HepG2 (cell line): ENCODE results near the gene LEF1. TPM values are rescaled to one million over a fixed set of nuclear protein-coding genes. Genes with fewer than 3 reads are reported as not detected.
A peak's percentile ranks its signal among the peaks of the same experiment; 100 is the strongest.

Experiments used
- ATAC-seq: fragments of 200-7000 bp; cut with Tn5 transposase; 3 replicates; pipeline ENCODE4 v1.9.1; 2020; ENCODE audit warnings: mild to moderate bottlenecking, moderate library complexity
- BruUV-seq: library from RNA; stranded (reverse); fragments of 400-500 nt; replicated peaks from 2 replicates; lab custom pipeline; 2021; lab: Mats Ljungman, UMichigan
- CTCF ChIA-PET: fragments of 300-600 bp; formaldehyde crosslinking; extraction: SDS; loops from one replicate; lab custom pipeline; 2021; ENCODE audit warnings: low total read pairs, inconsistent platforms, low intra/inter-chr PET ratio; lab: Yijun Ruan, JAX
- POLR2A ChIA-PET: fragments of 350-600 bp; sonication (Branson Sonifier 250); formaldehyde crosslinking; loops from one replicate; lab custom pipeline; 2020; ENCODE audit warnings: antibody characterized with exemption, inconsistent platforms; lab: Yijun Ruan, JAX
- DNase-seq: peaks from one replicate; pipeline ENCODE4 v3.0.0-alpha.2; 2015; ENCODE audit warnings: low spot score
- FAIRE-seq: peaks from 3 replicates; lab custom pipeline; 2011; peaks lifted over from hg19 to GRCh38; lab: Jason Lieb, UNC
- H2AFZ ChIP-seq: one replicate; pipeline ENCODE4 v1.6.1; 2011; ENCODE audit warnings: low read length, inconsistent platforms
- H3K27ac ChIP-seq: fragments of 300-600 bp; 3 replicates; pipeline ENCODE4 v1.8.0; 2011; ENCODE audit warnings: mixed run types, mild to moderate bottlenecking, mixed read lengths, low read length, inconsistent platforms; ENCODE audit not compliant: insufficient read depth; ENCODE audit errors: extremely low read length
- H3K27me3 ChIP-seq, 2 experiments: fragments of 200-600 bp in 1 of 2; 2 replicates in 1 of 2; 3 replicates in 1 of 2; pipeline versions ENCODE4 v1.6.0 to v1.8.0; 2011; ENCODE audit warnings: low read length in 2 of 2, mild to moderate bottlenecking in 2 of 2, moderate library complexity in 2 of 2, inconsistent platforms in 1 of 2; ENCODE audit not compliant: insufficient read depth in 2 of 2, control insufficient read depth in 1 of 2
- H3K36me3 ChIP-seq, 2 experiments: fragments of 200-600 bp in 1 of 2; replicated peaks in 1 of 2; 2 replicates in 1 of 2; 3 replicates in 1 of 2; pipeline versions ENCODE4 v1.5.1 to v1.8.0; 2011; ENCODE audit warnings: low read length in 2 of 2, inconsistent platforms in 1 of 2; ENCODE audit not compliant: insufficient read depth in 2 of 2, control insufficient read depth in 1 of 2
- H3K4me1 ChIP-seq: 2 replicates; pipeline ENCODE4 v1.5.1; 2012; ENCODE audit warnings: low read length, inconsistent platforms; ENCODE audit not compliant: insufficient read depth
- H3K4me2 ChIP-seq: 2 replicates; pipeline ENCODE4 v1.6.0; 2011; ENCODE audit warnings: low read depth, low read length, inconsistent platforms
- H3K4me3 ChIP-seq, 3 experiments: fragments of 200-600 bp in 1 of 3; sonication (generic), shearing (Covaris generic) in 1 of 3; replicated peaks in 1 of 3; 2 replicates each; pipeline ENCODE4 v1.5.1; 2011 to 2016; ENCODE audit warnings: low read length in 3 of 3, inconsistent platforms in 2 of 3, low read depth in 2 of 3, mild to moderate bottlenecking in 2 of 3, control low read depth in 1 of 3, mixed read lengths in 1 of 3; ENCODE audit not compliant: insufficient read depth in 1 of 3
- H3K79me2 ChIP-seq: one replicate; pipeline ENCODE4 v1.6.1; 2011; ENCODE audit warnings: low read length, inconsistent platforms; ENCODE audit not compliant: insufficient read depth
- H3K9ac ChIP-seq: 2 replicates; pipeline ENCODE4 v1.6.0; 2011; ENCODE audit warnings: mild to moderate bottlenecking, low read depth, low read length, inconsistent platforms; ENCODE audit not compliant: insufficient read depth
- H3K9me3 ChIP-seq: 2 replicates; pipeline ENCODE4 v1.5.1; 2012; ENCODE audit warnings: mild to moderate bottlenecking, low read length
- H4K20me1 ChIP-seq: 2 replicates; pipeline ENCODE4 v1.6.0; 2011; ENCODE audit warnings: inconsistent platforms, mild to moderate bottlenecking, low read length, moderate library complexity; ENCODE audit not compliant: insufficient read depth
- CEBPB ChIP-seq: IDR thresholded peaks from 2 replicates; pipeline ENCODE4 v1.6.1; 2011; ENCODE audit warnings: low read depth, low read length, improper control_type of control experiment, borderline replicate concordance
- CEBPG ChIP-seq: IDR thresholded peaks from 2 replicates; pipeline ENCODE4 v1.6.1; 2016
- EED ChIP-seq: sonication (generic); formaldehyde crosslinking; IDR thresholded peaks from 2 replicates; pipeline ENCODE4 v1.5.0; 2020; ENCODE audit warnings: mild to moderate bottlenecking, missing genetic modification reagents
- KMT2B ChIP-seq: IDR thresholded peaks from 2 replicates; pipeline ENCODE4 v1.6.1; 2016; ENCODE audit warnings: missing genetic modification reagents, missing compliant biosample characterization
- MXI1 ChIP-seq: IDR thresholded peaks from 3 replicates; pipeline ENCODE4 v1.6.1; 2012; ENCODE audit warnings: low read depth, low read length, inconsistent platforms, borderline replicate concordance
- NR2F2 ChIP-seq: IDR thresholded peaks from 2 replicates; pipeline ENCODE4 v1.6.1; 2012; ENCODE audit warnings: low read depth, inconsistent platforms, borderline replicate concordance
- SKI ChIP-seq: fragments of 450-650 bp; IDR thresholded peaks from one replicate; pipeline ENCODE4 v1.6.1; 2018; ENCODE audit warnings: mild to moderate bottlenecking; ENCODE audit not compliant: partially characterized antibody
- TP53 ChIP-seq: sonication (generic); formaldehyde crosslinking; conservative IDR thresholded peaks from 2 replicates; pipeline ENCODE4 v1.4.0; 2020; ENCODE audit warnings: missing genetic modification reagents
- ZMYM3 ChIP-seq: sonication (generic); formaldehyde crosslinking; IDR thresholded peaks from 2 replicates; pipeline ENCODE4 v1.5.1; 2020; ENCODE audit warnings: mild to moderate bottlenecking, missing genetic modification reagents
- ZNF720 ChIP-seq: sonication (generic); formaldehyde crosslinking; IDR thresholded peaks from 2 replicates; pipeline ENCODE4 v1.4.0; 2020; ENCODE audit warnings: missing genetic modification reagents
- ZNF782 ChIP-seq: sonication (generic); formaldehyde crosslinking; IDR thresholded peaks from 2 replicates; pipeline ENCODE4 v1.4.0; 2020; ENCODE audit warnings: missing genetic modification reagents, mild to moderate bottlenecking, borderline replicate concordance
- ZNF816 ChIP-seq: sonication (generic); formaldehyde crosslinking; IDR thresholded peaks from 2 replicates; pipeline ENCODE4 v1.8.0; 2022; ENCODE audit warnings: missing genetic modification reagents, mild to moderate bottlenecking, borderline replicate concordance
- ZSCAN21 ChIP-seq: sonication (generic); formaldehyde crosslinking; IDR thresholded peaks from 2 replicates; pipeline ENCODE4 v1.8.0; 2022; ENCODE audit warnings: mild to moderate bottlenecking, missing genetic modification reagents, moderate library complexity, borderline replicate concordance
- WGBS: methylation state at CpG from one replicate; pipeline ENCODE4 v1.1.6; 2017; ENCODE audit warnings: low lambda C conversion rate; 5-methylcytosine and 5-hydroxymethylcytosine counted together
- in situ Hi-C: cut with HindIII; loops from 2 replicates; pipeline ENCODE4 v1.10.0; 2017; ENCODE audit warnings: low pct_unique_long_range_greater_than_20kb; ENCODE audit not compliant: extremely low pct_ligation_motif_present
- intact Hi-C: fragments of 100-400 bp; cut with micrococcal nuclease; formaldehyde crosslinking; loops from one replicate; pipeline ENCODE4 v1.10.0; 2022; ENCODE audit not compliant: unreplicated experiment
- polyA plus RNA-seq, 8 experiments: library from polyadenylated mRNA; depleted of rRNA in 3 of 8; stranded (reverse) in 7 of 8; unstranded in 1 of 8; fragments of >200 nt; fragmentation: Illumina TruSeq in 4 of 8; extraction: Trizol in 4 of 8; gene quantifications; 2 replicates each; pipeline versions ENCODE4 v1.2.1 to v1.2.3, GENCODE V29; 2011 to 2016; ENCODE audit warnings: low read depth in 4 of 8, missing spikeins in 1 of 8, mixed read lengths in 1 of 8; ENCODE audit not compliant: insufficient read depth in 1 of 8
- total RNA-seq, 5 experiments: library from RNA; depleted of rRNA; stranded (reverse); fragments of >200 nt; fragmentation: Illumina TruSeq; extraction: Trizol; gene quantifications; 2 replicates each; pipeline ENCODE4 v1.2.3, GENCODE V29; 2016; ENCODE audit warnings: low read depth in 1 of 5
- TF ChIP-seq, protein P1 (sequence below): sonication (generic); formaldehyde crosslinking; IDR thresholded peaks from 2 replicates; pipeline ENCODE4 v1.8.1; 2023; ENCODE audit warnings: missing genetic modification reagents, mild to moderate bottlenecking, borderline replicate concordance
- TF ChIP-seq, protein P2 (sequence below): sonication (generic); formaldehyde crosslinking; IDR thresholded peaks from 2 replicates; pipeline ENCODE4 v1.5.1; 2020; ENCODE audit warnings: missing genetic modification reagents, mild to moderate bottlenecking, borderline replicate concordance

Gene LEF1
- total and polyA plus RNA-seq, 2 of the 13 experiments (the other 11 are each of a cell fraction or from before 2014, with no cell fraction given): 0.22 to 0.29 TPM

DNA sequence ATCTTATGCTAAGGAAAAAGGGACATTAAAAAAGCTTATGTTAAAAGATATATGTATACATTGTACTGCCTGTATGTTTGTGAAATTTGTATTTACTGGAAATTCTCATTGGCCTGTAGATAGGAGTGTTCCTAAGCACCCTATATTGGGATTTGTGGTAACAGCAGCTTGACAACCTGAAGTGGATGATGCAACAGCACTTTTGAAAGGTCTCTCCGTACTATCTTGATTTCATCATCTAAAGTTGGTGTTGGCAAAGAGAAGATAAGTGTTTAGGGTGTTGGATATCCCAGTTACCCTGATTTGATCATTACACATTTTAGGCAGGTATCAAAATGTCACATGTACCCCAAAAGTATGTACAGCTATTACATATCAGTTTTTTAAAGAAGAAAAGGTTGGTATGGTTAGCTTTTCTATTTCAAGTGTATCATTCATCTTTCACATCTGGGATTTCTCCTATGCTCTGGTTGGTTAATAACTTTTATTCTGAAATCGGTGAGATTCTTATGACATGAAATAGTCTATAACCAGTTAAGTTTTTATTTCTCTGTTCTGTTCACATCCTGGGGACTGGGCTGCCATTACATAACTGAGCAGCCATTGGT lies 168.7 kb downstream of the LEF1 start (continued):
- TF ChIP-seq NR2F2: no peak
- TF ChIP-seq SKI: no peak
- no peak for TF ChIP-seq MXI1
- TF ChIP-seq CEBPG (CRISPR knock-in tag): peak; percentile 50; the same call in 1 of the 2 replicates
- TF ChIP-seq, protein P1, sequence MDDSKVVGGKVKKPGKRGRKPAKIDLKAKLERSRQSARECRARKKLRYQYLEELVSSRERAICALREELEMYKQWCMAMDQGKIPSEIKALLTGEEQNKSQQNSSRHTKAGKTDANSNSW: no peak
- no peak for TF ChIP-seq ZMYM3
- no peak for TF ChIP-seq ZSCAN21 (CRISPR knock-in tag)
- TF ChIP-seq CEBPB: peak; percentile 87
- no peak for TF ChIP-seq ZNF816 (CRISPR knock-in tag)
- no peak for TF ChIP-seq ZNF782 (CRISPR knock-in tag)
- TF ChIP-seq, protein P2, sequence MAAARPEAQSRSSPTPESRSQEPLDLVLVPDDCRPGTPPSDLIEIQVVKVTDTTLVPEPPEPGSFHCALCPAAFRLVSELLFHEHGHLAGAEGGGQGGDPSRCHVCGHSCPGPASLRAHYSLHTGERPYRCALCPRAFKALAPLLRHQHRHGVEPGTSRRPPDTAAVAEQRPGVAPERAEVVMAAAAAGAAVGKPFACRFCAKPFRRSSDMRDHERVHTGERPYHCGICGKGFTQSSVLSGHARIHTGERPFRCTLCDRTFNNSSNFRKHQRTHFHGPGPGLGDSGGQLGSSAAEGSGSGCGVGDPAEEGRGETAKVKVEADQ: no peak
- TF ChIP-seq EED (CRISPR knock-in tag): no peak
- no peak for TF ChIP-seq ZNF720 (CRISPR knock-in tag)
- no peak for TF ChIP-seq TP53 (CRISPR knock-in tag)
- TF ChIP-seq, all 625 proteins: peak for 3

DNA sequence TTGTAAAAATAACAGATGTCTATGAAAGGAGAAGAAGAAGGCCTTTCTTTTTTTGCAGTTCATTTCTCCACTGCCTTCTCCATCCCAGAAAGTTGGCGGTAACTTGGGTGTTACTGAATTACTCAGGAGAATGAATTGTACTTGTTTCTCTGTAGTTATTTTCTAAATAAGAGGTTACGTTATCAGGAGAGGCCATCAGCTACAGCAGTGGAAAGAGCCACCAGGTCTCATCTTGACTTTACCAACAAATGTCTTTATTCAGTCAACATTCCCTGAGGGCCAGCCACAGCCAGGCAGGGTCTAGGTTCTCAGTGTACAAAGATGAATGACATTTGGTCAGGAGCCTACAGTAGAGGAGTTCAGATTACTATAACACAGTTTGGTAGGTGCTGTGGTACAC lies 170.9 kb downstream of the LEF1 start:
- in situ Hi-C loops: no loop called here
- Histone ChIP-seq H3K4me1 (peaks cover 32% of the 10 kb centered on the region), H3K4me3 (no peak overlapping the region), H3K36me3 (peaks cover 0 to 4% of the 10 kb centered on the region in 2 experiments; a peak in 1 of 5 replicates), H3K4me2 (no peak overlapping the region), H2AFZ (no peak overlapping the region), H4K20me1 (no peaks in the 10 kb centered on the region), H3K79me2 (peaks cover 31% of the 10 kb centered on the region), H3K27ac (no peak overlapping the region), H3K9ac (no peak overlapping the region), H3K27me3 (no peaks in the 10 kb centered on the region), H3K9me3 (no peaks in the 10 kb centered on the region)
- intact Hi-C loops: no loop called here
- no peak for TF ChIP-seq KMT2B (CRISPR knock-in tag)
- FAIRE-seq (no peak), DNase-seq (no peak), ATAC-seq (no peak; the same call in 2 of the 3 replicates)
- CTCF ChIA-PET: no interaction called here
- 92% methylated on average over 2 of the region's 2 CpGs for WGBS
- POLR2A ChIA-PET: no interaction called here
- no TSS peak for BruUV-seq

Other genes starting within 250 kb of the LEF1 start
- gene CYP2U1, start 237.4 kb downstream of the LEF1 start, total RNA-seq (2016; rRNA removed; fragmentation: Illumina TruSeq; extraction: Trizol): 1.9 and 3.4 TPM in 2 replicates
- gene CYP2U1, start 237.4 kb downstream of the LEF1 start, polyA plus RNA-seq (2011; rRNA removed): 1.3 and 1.4 TPM in 2 replicates
- gene HADH, start 179.0 kb downstream of the LEF1 start, total RNA-seq (2016; rRNA removed; fragmentation: Illumina TruSeq; extraction: Trizol): 33.9 and 60.6 TPM in 2 replicates
- 22.8 and 29.6 TPM in 2 replicates for gene HADH, start 179.0 kb downstream of the LEF1 start, polyA plus RNA-seq (2011; rRNA removed)